ENCODE measurements around the gene SCNN1B.
"Not testable (repeated sequence)": the region's sequence is repeated elsewhere in the genome, so short reads cannot be mapped to it uniquely, and the experiment has no call there.

The SCNN1B gene

GRCh38 chr16:23279721-23280153, 22.4 kb upstream of the SCNN1B start:
- Mint-ChIP-seq H3K27me3 (peaks cover 41% of the 10 kb centered on the region), H3K36me3 (ENCODE audit: low read depth) (no peaks in the 10 kb centered on the region), H3K9me3 (peaks cover 7% of the 10 kb centered on the region), H3K27ac (no peak overlapping the region), H3K4me1 (ENCODE audit: low read depth) (no peaks in the 10 kb centered on the region), H3K4me3 (no peak overlapping the region)

GRCh38 chr16:23280483-23280967, 21.6 kb upstream of the SCNN1B start:
- Mint-ChIP-seq H3K27ac (no peak overlapping the region), H3K27me3 (peaks cover 33% of the 10 kb centered on the region), H3K36me3 (ENCODE audit: low read depth) (no peaks in the 10 kb centered on the region), H3K9me3 (no peaks in the 10 kb centered on the region), H3K4me3 (no peak overlapping the region), H3K4me1 (ENCODE audit: low read depth) (no peaks in the 10 kb centered on the region)

- Mint-ChIP-seq H3K27me3 (peaks cover 29% of the 10 kb centered on the region), H3K4me1 (ENCODE audit: low read depth) (no peaks in the 10 kb centered on the region), H3K9me3 (no peaks in the 10 kb centered on the region), H3K36me3 (ENCODE audit: low read depth) (no peaks in the 10 kb centered on the region), H3K4me3 (no peak overlapping the region), H3K27ac (no peak overlapping the region)
Observed at GRCh38 chr16:23282568-23282967, 19.5 kb upstream of the SCNN1B start.

GRCh38 chr16:23283571-23283970, 18.5 kb upstream of the SCNN1B start:
- Mint-ChIP-seq H3K9me3 (no peaks in the 10 kb centered on the region), H3K4me3 (no peak overlapping the region), H3K36me3 (ENCODE audit: low read depth) (no peaks in the 10 kb centered on the region), H3K4me1 (ENCODE audit: low read depth) (no peaks in the 10 kb centered on the region), H3K27me3 (peaks cover 24% of the 10 kb centered on the region), H3K27ac (no peak overlapping the region)

- no peaks in the 10 kb centered on the region for H3K36me3 Mint-ChIP-seq (ENCODE audit: low read depth)
- no peaks in the 10 kb centered on the region for H3K4me1 Mint-ChIP-seq (ENCODE audit: low read depth)
- no peaks in the 10 kb centered on the region for H3K9me3 Mint-ChIP-seq
- no peak overlapping the region for H3K27ac Mint-ChIP-seq
- H3K27me3 Mint-ChIP-seq = peaks cover 19% of the 10 kb centered on the region
- H3K4me3 Mint-ChIP-seq = no peak overlapping the region
Observed at GRCh38 chr16:23284584-23284983, 17.5 kb upstream of the SCNN1B start.

- H3K27me3 Mint-ChIP-seq = peaks cover 14% of the 10 kb centered on the region
Observed at GRCh38 chr16:23286131-23286532, 16.0 kb upstream of the SCNN1B start.

GRCh38 chr16:23288209-23288608, 13.9 kb upstream of the SCNN1B start:
- Mint-ChIP-seq H3K4me1 (ENCODE audit: low read depth) (peaks cover 2% of the 10 kb centered on the region), H3K27me3 (peaks cover 6% of the 10 kb centered on the region), H3K9me3 (no peaks in the 10 kb centered on the region), H3K27ac (no peak overlapping the region), H3K4me3 (no peak overlapping the region), H3K36me3 (ENCODE audit: low read depth) (no peaks in the 10 kb centered on the region)

More at GRCh38 chr16:23286131-23286532, 16.0 kb upstream of the SCNN1B start:
- H3K4me3 Mint-ChIP-seq = no peak overlapping the region
- no peak overlapping the region for H3K27ac Mint-ChIP-seq
- no peaks in the 10 kb centered on the region for H3K36me3 Mint-ChIP-seq (ENCODE audit: low read depth)
- no peaks in the 10 kb centered on the region for H3K4me1 Mint-ChIP-seq (ENCODE audit: low read depth)
- H3K9me3 Mint-ChIP-seq = no peaks in the 10 kb centered on the region

GRCh38 chr16:23288726-23289512, 13.2 kb upstream of the SCNN1B start:
- H3K27me3 Mint-ChIP-seq = peaks cover 10% of the 10 kb centered on the region
- H3K27ac Mint-ChIP-seq = no peak overlapping the region
- H3K4me1 Mint-ChIP-seq (ENCODE audit: low read depth) = peaks cover 4% of the 10 kb centered on the region
- no peak overlapping the region for H3K4me3 Mint-ChIP-seq
- no peaks in the 10 kb centered on the region for H3K36me3 Mint-ChIP-seq (ENCODE audit: low read depth)
- H3K9me3 Mint-ChIP-seq = no peaks in the 10 kb centered on the region

GRCh38 chr16:23290189-23291062, 11.7 kb upstream of the SCNN1B start:
- Mint-ChIP-seq H3K4me3 (no peak overlapping the region), H3K27ac (no peak overlapping the region), H3K4me1 (ENCODE audit: low read depth) (peaks cover 4% of the 10 kb centered on the region), H3K27me3 (peaks cover 17% of the 10 kb centered on the region), H3K9me3 (no peaks in the 10 kb centered on the region), H3K36me3 (ENCODE audit: low read depth) (no peaks in the 10 kb centered on the region)

GRCh38 chr16:23293016-23293415, 9.1 kb upstream of the SCNN1B start:
- peaks cover 26% of the 10 kb centered on the region for H3K27me3 Mint-ChIP-seq
- no peak overlapping the region for H3K27ac Mint-ChIP-seq
- H3K9me3 Mint-ChIP-seq = peaks cover 6% of the 10 kb centered on the region
- H3K4me1 Mint-ChIP-seq (ENCODE audit: low read depth) = peaks cover 4% of the 10 kb centered on the region
- H3K4me3 Mint-ChIP-seq = no peak overlapping the region
- no peaks in the 10 kb centered on the region for H3K36me3 Mint-ChIP-seq (ENCODE audit: low read depth)

GRCh38 chr16:23294260-23294659, 7.8 kb upstream of the SCNN1B start:
- Mint-ChIP-seq H3K27me3 (peaks cover 29% of the 10 kb centered on the region), H3K4me3 (no peak overlapping the region), H3K27ac (no peak overlapping the region), H3K9me3 (peaks cover 6% of the 10 kb centered on the region), H3K36me3 (ENCODE audit: low read depth) (no peaks in the 10 kb centered on the region), H3K4me1 (ENCODE audit: low read depth) (peaks cover 4% of the 10 kb centered on the region)

- peaks cover 6% of the 10 kb centered on the region for H3K9me3 Mint-ChIP-seq
- H3K27ac Mint-ChIP-seq = no peak overlapping the region
- H3K27me3 Mint-ChIP-seq = peaks cover 45% of the 10 kb centered on the region
- no peak overlapping the region for H3K4me3 Mint-ChIP-seq
- peaks cover 4% of the 10 kb centered on the region for H3K4me1 Mint-ChIP-seq (ENCODE audit: low read depth)
- no peaks in the 10 kb centered on the region for H3K36me3 Mint-ChIP-seq (ENCODE audit: low read depth)
Observed at GRCh38 chr16:23296994-23297393, 5.1 kb upstream of the SCNN1B start.

GRCh38 chr16:23298290-23298915, 3.7 kb upstream of the SCNN1B start:
- Mint-ChIP-seq H3K9me3 (peaks cover 6% of the 10 kb centered on the region), H3K4me3 (no peak overlapping the region), H3K4me1 (ENCODE audit: low read depth) (peaks cover under 1% of the 10 kb centered on the region), H3K36me3 (ENCODE audit: low read depth) (no peaks in the 10 kb centered on the region), H3K27ac (no peak overlapping the region), H3K27me3 (peaks cover 49% of the 10 kb centered on the region)

GRCh38 chr16:23299815-23300214, 2.3 kb upstream of the SCNN1B start:
- not testable (repeated sequence) for H3K27ac Mint-ChIP-seq; H3K4me1 Mint-ChIP-seq (ENCODE audit: low read depth); H3K9me3 Mint-ChIP-seq; H3K36me3 Mint-ChIP-seq (ENCODE audit: low read depth); H3K4me3 Mint-ChIP-seq
- H3K27me3 Mint-ChIP-seq = peaks cover 47% of the 10 kb centered on the region
